Uterus (tissue), 4 donors: ENCODE data around the gene KLK14. TPM values are rescaled to one million over a fixed set of nuclear protein-coding genes. Genes with fewer than 3 reads are reported as not detected.

Experiments used
- DNase-seq, 2 donors: peaks; one replicate each; pipeline ENCODE4 v3.0.0-alpha.2; 2019 to 2020
- H3K27ac ChIP-seq, 2 donors: fragments of 200-600 bp; sonication (generic); 1 replicate in 1 of 2; 2 replicates in 1 of 2; pipeline ENCODE4 v1.5.1; 2016 to 2018
- H3K27me3 ChIP-seq, 2 donors: fragments of 200-600 bp; sonication (generic); one replicate each; pipeline ENCODE4 v1.5.1; 2018 to 2019; ENCODE audit warnings: control low read depth in 1 of 2
- H3K36me3 ChIP-seq, 2 donors: fragments of 200-600 bp; sonication (generic); one replicate each; pipeline ENCODE4 v1.5.1; 2019; ENCODE audit warnings: control low read depth in 1 of 2
- H3K4me1 ChIP-seq, 2 donors: fragments of 200-600 bp; sonication (generic); one replicate each; pipeline ENCODE4 v1.5.1; 2018 to 2019; ENCODE audit warnings: control low read depth in 1 of 2
- H3K4me3 ChIP-seq, 2 donors: fragments of 200-600 bp; sonication (generic); 1 replicate in 1 of 2; 2 replicates in 1 of 2; pipeline ENCODE4 v1.5.1; 2018 to 2019; ENCODE audit warnings: mild to moderate bottlenecking in 1 of 2
- H3K9me3 ChIP-seq, 2 donors: fragments of 200-600 bp; sonication (generic); one replicate each; pipeline ENCODE4 v1.5.1; 2019; ENCODE audit warnings: control low read depth in 1 of 2
- POLR2A ChIP-seq, 2 donors: fragments of 450-650 bp; IDR thresholded peaks; one replicate each; pipeline ENCODE4 v1.6.1; 2016; ENCODE audit warnings: antibody characterized with exemption in 2 of 2, mild to moderate bottlenecking in 1 of 2, moderate library complexity in 1 of 2
- intact Hi-C: fragments of 100-400 bp; cut with DNase I; formaldehyde crosslinking; loops from one replicate; pipeline ENCODE4 v1.15.1; 2023; ENCODE audit warnings: low total_unique reads
- total RNA-seq, 4 donors: library from RNA; depleted of rRNA in 3 of 4; stranded (reverse); fragments of >200 nt in 3 of 4; gene quantifications; one replicate each; pipeline versions ENCODE4 v1.1.0 to v1.2.4, GENCODE V29; 2014 to 2023
- TF ChIP-seq, protein P1 (sequence below), 4 experiments: fragments of 200-600 bp in 2 of 4; fragments of 450-650 bp in 2 of 4; sonication (generic) in 2 of 4; IDR thresholded peaks; one replicate each; pipeline ENCODE4 v1.5.1; 2016 to 2019; ENCODE audit warnings: antibody characterized with exemption in 4 of 4, mild to moderate bottlenecking in 2 of 4, moderate library complexity in 1 of 4
- donor health status: DM: yes; HTN: yes; CAD: no.

KLK14 gene
- total RNA-seq, 4 donors from 2014 or later: 0.76 TPM; not detected in 3

DNA sequence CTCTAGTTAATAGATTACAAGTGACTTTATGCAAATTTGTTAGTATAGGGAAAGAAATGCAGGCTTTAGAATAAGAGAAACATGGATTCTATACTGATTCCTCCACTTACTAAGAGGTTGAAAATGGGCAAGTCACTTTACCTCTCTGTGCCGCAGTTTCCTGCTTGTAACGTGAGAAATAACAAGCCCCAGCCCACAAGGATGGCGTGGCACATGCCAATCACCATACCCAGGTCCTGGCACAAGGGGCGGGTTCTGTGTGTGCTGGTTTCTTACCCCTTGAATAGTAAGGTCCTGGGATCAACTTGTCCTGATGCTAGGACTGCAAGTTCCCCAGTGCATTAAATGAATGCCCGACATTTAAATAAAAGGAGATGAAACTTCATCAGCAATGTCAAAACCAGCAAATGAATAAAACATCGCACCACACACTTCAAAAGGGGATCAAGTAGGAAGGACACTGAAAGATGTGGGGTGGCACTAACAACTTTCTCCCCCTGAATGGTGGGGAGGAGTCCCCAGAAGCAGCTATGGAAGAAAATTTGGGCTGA is 34.1 kb upstream of the KLK14 start:
- H3K27ac ChIP-seq: no peak overlapping the region
- no peaks in the 10 kb centered on the region for H3K4me1 ChIP-seq
- DNase-seq: no peak
- TF ChIP-seq, protein P1, sequence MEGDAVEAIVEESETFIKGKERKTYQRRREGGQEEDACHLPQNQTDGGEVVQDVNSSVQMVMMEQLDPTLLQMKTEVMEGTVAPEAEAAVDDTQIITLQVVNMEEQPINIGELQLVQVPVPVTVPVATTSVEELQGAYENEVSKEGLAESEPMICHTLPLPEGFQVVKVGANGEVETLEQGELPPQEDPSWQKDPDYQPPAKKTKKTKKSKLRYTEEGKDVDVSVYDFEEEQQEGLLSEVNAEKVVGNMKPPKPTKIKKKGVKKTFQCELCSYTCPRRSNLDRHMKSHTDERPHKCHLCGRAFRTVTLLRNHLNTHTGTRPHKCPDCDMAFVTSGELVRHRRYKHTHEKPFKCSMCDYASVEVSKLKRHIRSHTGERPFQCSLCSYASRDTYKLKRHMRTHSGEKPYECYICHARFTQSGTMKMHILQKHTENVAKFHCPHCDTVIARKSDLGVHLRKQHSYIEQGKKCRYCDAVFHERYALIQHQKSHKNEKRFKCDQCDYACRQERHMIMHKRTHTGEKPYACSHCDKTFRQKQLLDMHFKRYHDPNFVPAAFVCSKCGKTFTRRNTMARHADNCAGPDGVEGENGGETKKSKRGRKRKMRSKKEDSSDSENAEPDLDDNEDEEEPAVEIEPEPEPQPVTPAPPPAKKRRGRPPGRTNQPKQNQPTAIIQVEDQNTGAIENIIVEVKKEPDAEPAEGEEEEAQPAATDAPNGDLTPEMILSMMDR (IDR thresholded peaks at IDR 0.05): no peak
- TF ChIP-seq POLR2A (IDR thresholded peaks at IDR 0.05): no peak
- no peaks in the 10 kb centered on the region for H3K27me3 ChIP-seq
- no peak overlapping the region for H3K4me3 ChIP-seq
- H3K36me3 ChIP-seq: no peaks in the 10 kb centered on the region
- no peaks in the 10 kb centered on the region for H3K9me3 ChIP-seq
- intact Hi-C loops: loop anchor here (10.0 kb wide), 1 partner anchor 478 kb away; no protein-coding TSS in a partner anchor

- TF ChIP-seq, protein P1 (IDR thresholded peaks at IDR 0.05): no peak
- no peak for TF ChIP-seq POLR2A (IDR thresholded peaks at IDR 0.05)
- intact Hi-C loops: loop anchor here (10.0 kb wide), 1 partner anchor 481 kb away; no protein-coding TSS in a partner anchor
- no peak overlapping the region for H3K4me3 ChIP-seq
- H3K9me3 ChIP-seq: no peaks in the 10 kb centered on the region
- H3K36me3 ChIP-seq: no peaks in the 10 kb centered on the region
- no peak for DNase-seq
- no peak overlapping the region for H3K27ac ChIP-seq
- H3K4me1 ChIP-seq: no peaks in the 10 kb centered on the region
- H3K27me3 ChIP-seq: no peaks in the 10 kb centered on the region
Measured at GRCh38 chr19:51114087-51114729, 31.5 kb upstream of the KLK14 start.

GRCh38 chr19:51111606-51112005 is 28.9 kb upstream of the KLK14 start:
- Histone ChIP-seq H3K4me3 (no peak overlapping the region), H3K4me1 (peaks cover 7 to 8% of the 10 kb centered on the region in 2 donors), H3K36me3 (no peaks in the 10 kb centered on the region), H3K27me3 (no peaks in the 10 kb centered on the region), H3K27ac (no peak overlapping the region), H3K9me3 (no peaks in the 10 kb centered on the region)
- intact Hi-C loops: loop anchor here (10.0 kb wide), 1 partner anchor 483 kb away; no protein-coding TSS in a partner anchor
- TF ChIP-seq, protein P1 (IDR thresholded peaks at IDR 0.05): no peak
- TF ChIP-seq POLR2A (IDR thresholded peaks at IDR 0.05): no peak
- DNase-seq: no peak

- H3K27me3 ChIP-seq: no peaks in the 10 kb centered on the region
- no peak for DNase-seq
- no peak overlapping the region for H3K4me3 ChIP-seq
- intact Hi-C loops: loop anchor here (10.0 kb wide), 1 partner anchor 484 kb away; no protein-coding TSS in a partner anchor
- H3K36me3 ChIP-seq: no peaks in the 10 kb centered on the region
- H3K4me1 ChIP-seq: peaks cover 7 to 8% of the 10 kb centered on the region in 2 donors
- no peak overlapping the region for H3K27ac ChIP-seq
- TF ChIP-seq POLR2A (IDR thresholded peaks at IDR 0.05): no peak
- TF ChIP-seq, protein P1 (IDR thresholded peaks at IDR 0.05): no peak
- H3K9me3 ChIP-seq: no peaks in the 10 kb centered on the region
Measured at GRCh38 chr19:51110666-51110971, 27.9 kb upstream of the KLK14 start.

DNA sequence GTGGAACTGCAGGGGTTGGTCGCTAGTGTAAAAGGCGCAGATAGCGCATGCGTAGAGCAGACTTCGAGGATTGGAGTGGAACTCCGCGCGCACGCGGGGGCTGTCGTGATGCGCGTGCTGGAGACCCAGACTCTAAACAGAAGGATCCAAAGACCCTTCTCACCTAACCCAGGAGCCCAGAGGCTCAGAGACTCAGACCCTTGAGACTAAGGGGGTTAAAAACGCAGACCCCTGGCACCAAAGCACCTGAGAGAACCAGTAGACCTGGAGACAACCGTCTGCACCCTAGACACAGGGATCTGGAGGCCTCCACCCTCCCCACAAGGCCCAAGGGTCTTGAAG is 26.1 kb upstream of the KLK14 start:
- Histone ChIP-seq H3K4me3 (peak overlapping the region; percentile 75 to 97), H3K27ac (peak overlapping the region; percentile 61 to 71), H3K27me3 (no peaks in the 10 kb centered on the region), H3K4me1 (peaks cover 7 to 8% of the 10 kb centered on the region in 2 donors), H3K36me3 (no peaks in the 10 kb centered on the region), H3K9me3 (no peaks in the 10 kb centered on the region)
- intact Hi-C loops: no loop called here
- TF ChIP-seq, protein P1 (IDR thresholded peaks at IDR 0.05): no peak
- TF ChIP-seq POLR2A (IDR thresholded peaks at IDR 0.05): no peak
- DNase-seq: no peak
